ENCODE data around the gene PTPRA. TPM values are rescaled to one million over a fixed set of nuclear protein-coding genes. Genes with fewer than 3 reads are reported as not detected.

PTPRA gene
- total RNA-seq, 1 experiment from 2014 or later, result 45.2 TPM

DNA sequence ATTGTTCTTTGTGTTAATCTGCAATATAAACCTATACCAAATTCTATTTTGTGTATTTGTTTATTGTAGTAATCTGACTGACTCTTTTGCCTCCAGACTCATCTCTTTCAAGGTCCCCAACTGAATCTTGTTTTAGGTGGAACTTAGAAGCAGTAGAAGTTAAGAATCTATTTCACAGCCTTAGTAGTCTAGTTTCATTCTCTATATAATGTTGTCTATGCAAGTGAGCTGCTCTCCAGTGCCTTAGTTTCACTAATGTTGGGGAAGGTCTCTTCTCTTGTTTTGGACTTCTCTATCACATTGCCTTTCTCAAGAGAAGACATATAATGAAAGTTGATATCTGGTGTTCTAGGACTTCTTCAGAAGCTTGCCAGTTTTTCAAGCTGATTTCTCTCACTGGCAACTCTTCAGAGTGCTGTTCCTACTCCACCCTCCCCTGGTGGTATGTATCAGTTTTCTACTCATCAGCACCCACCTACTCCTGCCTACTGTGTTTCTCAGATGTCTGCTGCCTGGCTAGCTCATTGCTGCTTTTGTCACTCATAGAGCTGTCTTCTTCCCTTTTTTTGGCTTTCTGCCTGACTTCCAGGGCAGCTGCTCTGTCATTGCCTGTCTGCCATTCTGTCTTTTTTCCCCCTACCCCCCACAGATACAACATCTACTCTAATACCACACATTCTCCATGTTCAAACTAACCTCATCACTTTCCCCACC lies 82.1 kb downstream of the PTPRA start:
- no peak overlapping the region for H4K8ac ChIP-seq (replicated peaks; ENCODE audit: insufficient read length, low read depth, low read length)
- no peak overlapping the region for H3K9ac ChIP-seq (ENCODE audit: extremely low read depth, insufficient read length, low read length)
- Mint-ChIP-seq H3K4me3 (no peak overlapping the region), H3K4me1 (peaks cover 5 to 7% of the 10 kb centered on the region in 2 experiments), H3K9me3 (peaks cover 0 to 3% of the 10 kb centered on the region in 2 experiments; a peak in 1 of 5 replicates), H3K36me3 (ENCODE audit: insufficient read depth in 1 of 3, low read depth in 3 of 3) (peaks cover 15 to 26% (median 18%) of the 10 kb centered on the region in 3 experiments), H3K27ac (peak overlapping the region in 1 of 3 experiments; percentile 8; a peak in 1 of 7 replicates), H3K27me3 (ENCODE audit: low read depth) (no peaks in the 10 kb centered on the region)
- H3K18ac ChIP-seq (ENCODE audit: insufficient read length, low read depth, low read length), result no peak overlapping the region
- no peak overlapping the region for H3K23ac ChIP-seq (ENCODE audit: insufficient read length, low read depth, low read length)
- no peak overlapping the region for H2AK5ac ChIP-seq (ENCODE audit: insufficient read length, low read length)
- H3K4me1 ChIP-seq (ENCODE audit: insufficient read depth, low read length), result no peaks in the 10 kb centered on the region; the same call in 1 of the 2 replicates
- no peaks in the 10 kb centered on the region for H3K79me2 ChIP-seq (ENCODE audit: insufficient read depth, low read length)
- H4K20me1 ChIP-seq (ENCODE audit: control insufficient read depth, insufficient read depth, insufficient read length), result no peaks in the 10 kb centered on the region
- no peak overlapping the region for H3K14ac ChIP-seq (ENCODE audit: insufficient read depth, low read length)
- H2BK20ac ChIP-seq (ENCODE audit: low read depth, low read length, poor library complexity, severe bottlenecking), result no peak overlapping the region
- H2AFZ ChIP-seq (ENCODE audit: low read length), result no peak overlapping the region
- H3K23me2 ChIP-seq (ENCODE audit: insufficient read length, low read depth, low read length, poor library complexity, severe bottlenecking), result no peaks in the 10 kb centered on the region
- H3K79me1 ChIP-seq (ENCODE audit: insufficient read depth, low read depth, low read length, poor library complexity, severe bottlenecking), result no peaks in the 10 kb centered on the region
- no peak overlapping the region for H4K91ac ChIP-seq (ENCODE audit: insufficient read length, low read depth, low read length)
- DNase-seq, result no peak
- no peak overlapping the region for H3K56ac ChIP-seq (ENCODE audit: insufficient read length, low read depth, low read length)
- H3K9me3 ChIP-seq (ENCODE audit: control insufficient read depth, low read depth, low read length), result no peaks in the 10 kb centered on the region
- H4K5ac ChIP-seq (ENCODE audit: insufficient read length, low read depth, low read length), result no peak overlapping the region
- H2BK5ac ChIP-seq (ENCODE audit: insufficient read length, low read length), result no peak overlapping the region
- H3K4me2 ChIP-seq (ENCODE audit: insufficient read depth, insufficient read length, low read length), result no peak overlapping the region
- H2BK12ac ChIP-seq (ENCODE audit: insufficient read length, low read depth, low read length), result no peak overlapping the region
- H2BK15ac ChIP-seq (ENCODE audit: low read depth, low read length), result no peak overlapping the region
- TF ChIP-seq, protein P1, sequence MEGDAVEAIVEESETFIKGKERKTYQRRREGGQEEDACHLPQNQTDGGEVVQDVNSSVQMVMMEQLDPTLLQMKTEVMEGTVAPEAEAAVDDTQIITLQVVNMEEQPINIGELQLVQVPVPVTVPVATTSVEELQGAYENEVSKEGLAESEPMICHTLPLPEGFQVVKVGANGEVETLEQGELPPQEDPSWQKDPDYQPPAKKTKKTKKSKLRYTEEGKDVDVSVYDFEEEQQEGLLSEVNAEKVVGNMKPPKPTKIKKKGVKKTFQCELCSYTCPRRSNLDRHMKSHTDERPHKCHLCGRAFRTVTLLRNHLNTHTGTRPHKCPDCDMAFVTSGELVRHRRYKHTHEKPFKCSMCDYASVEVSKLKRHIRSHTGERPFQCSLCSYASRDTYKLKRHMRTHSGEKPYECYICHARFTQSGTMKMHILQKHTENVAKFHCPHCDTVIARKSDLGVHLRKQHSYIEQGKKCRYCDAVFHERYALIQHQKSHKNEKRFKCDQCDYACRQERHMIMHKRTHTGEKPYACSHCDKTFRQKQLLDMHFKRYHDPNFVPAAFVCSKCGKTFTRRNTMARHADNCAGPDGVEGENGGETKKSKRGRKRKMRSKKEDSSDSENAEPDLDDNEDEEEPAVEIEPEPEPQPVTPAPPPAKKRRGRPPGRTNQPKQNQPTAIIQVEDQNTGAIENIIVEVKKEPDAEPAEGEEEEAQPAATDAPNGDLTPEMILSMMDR (conservative IDR thresholded peaks at IDR 0.05), result no peak
- no peaks in the 10 kb centered on the region for H3K27me3 ChIP-seq (ENCODE audit: insufficient read depth, low read length)
- H2BK120ac ChIP-seq (ENCODE audit: low read depth, low read length, poor library complexity, severe bottlenecking), result no peak overlapping the region
- no peak overlapping the region for H3T11ph ChIP-seq (ENCODE audit: low read length)
- H3K4ac ChIP-seq (ENCODE audit: low read depth, low read length), result no peak overlapping the region
- no peak overlapping the region for H3K27ac ChIP-seq (ENCODE audit: insufficient read length, low read depth, low read length)
